Memory B cell (primary cell): ENCODE measurements around the gene THADA.

ENCODE experiments used
- ATAC-seq: fragments of 150-1000 bp; cut with Tn5 transposase; 2 replicates; pipeline ENCODE4 v1.10.0; 2021; ENCODE audit warnings: low read depth, mild to moderate bottlenecking, moderate library complexity
- DNase-seq, 2 donors: peaks; one replicate each; pipeline ENCODE4 v3.0.0; 2022; ENCODE audit warnings: low spot score in 2 of 2
- H3K27ac Mint-ChIP-seq: one replicate; pipeline ENCODE4 v1.8.0; 2022; ENCODE audit warnings: mild to moderate bottlenecking, moderate library complexity, mixed read lengths
- H3K27me3 Mint-ChIP-seq: one replicate; pipeline ENCODE4 v1.8.0; 2022; ENCODE audit warnings: mixed read lengths
- H3K36me3 Mint-ChIP-seq: one replicate; pipeline ENCODE4 v1.8.0; 2022; ENCODE audit warnings: mild to moderate bottlenecking, mixed read lengths
- H3K4me1 Mint-ChIP-seq: one replicate; pipeline ENCODE4 v1.8.0; 2022; ENCODE audit warnings: mixed read lengths
- H3K4me3 Mint-ChIP-seq: one replicate; pipeline ENCODE4 v1.8.0; 2022; ENCODE audit warnings: mild to moderate bottlenecking, moderate library complexity, mixed read lengths
- H3K9me3 Mint-ChIP-seq: one replicate; pipeline ENCODE4 v1.8.0; 2022; ENCODE audit warnings: mixed read lengths

THADA gene

DNA sequence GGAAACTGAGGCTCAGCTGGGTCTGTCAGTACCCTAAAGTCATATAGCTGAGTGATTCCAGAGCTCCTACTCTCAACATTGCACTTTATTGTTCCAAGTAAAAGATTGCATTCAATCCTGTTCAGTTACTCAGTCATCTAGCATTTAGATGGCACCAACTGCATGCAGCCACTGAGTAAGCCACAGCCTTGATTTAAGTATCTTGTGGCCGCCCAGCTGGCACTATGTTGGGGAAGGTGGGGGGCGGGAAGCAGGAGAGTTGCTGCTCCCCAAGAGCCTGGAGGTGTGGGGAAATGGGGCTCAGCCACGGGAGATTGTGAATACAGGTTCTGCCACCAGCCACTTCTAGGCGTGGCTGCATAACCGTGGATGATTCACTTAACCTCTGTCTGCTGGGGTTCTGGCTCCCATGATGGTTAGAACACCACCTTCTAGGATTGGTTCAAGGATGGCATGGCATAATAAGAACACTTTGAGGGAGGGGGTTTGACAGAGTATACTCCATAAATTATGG is 386.6 kb downstream of the THADA start:
- no peak overlapping the region for H3K27ac Mint-ChIP-seq

DNA sequence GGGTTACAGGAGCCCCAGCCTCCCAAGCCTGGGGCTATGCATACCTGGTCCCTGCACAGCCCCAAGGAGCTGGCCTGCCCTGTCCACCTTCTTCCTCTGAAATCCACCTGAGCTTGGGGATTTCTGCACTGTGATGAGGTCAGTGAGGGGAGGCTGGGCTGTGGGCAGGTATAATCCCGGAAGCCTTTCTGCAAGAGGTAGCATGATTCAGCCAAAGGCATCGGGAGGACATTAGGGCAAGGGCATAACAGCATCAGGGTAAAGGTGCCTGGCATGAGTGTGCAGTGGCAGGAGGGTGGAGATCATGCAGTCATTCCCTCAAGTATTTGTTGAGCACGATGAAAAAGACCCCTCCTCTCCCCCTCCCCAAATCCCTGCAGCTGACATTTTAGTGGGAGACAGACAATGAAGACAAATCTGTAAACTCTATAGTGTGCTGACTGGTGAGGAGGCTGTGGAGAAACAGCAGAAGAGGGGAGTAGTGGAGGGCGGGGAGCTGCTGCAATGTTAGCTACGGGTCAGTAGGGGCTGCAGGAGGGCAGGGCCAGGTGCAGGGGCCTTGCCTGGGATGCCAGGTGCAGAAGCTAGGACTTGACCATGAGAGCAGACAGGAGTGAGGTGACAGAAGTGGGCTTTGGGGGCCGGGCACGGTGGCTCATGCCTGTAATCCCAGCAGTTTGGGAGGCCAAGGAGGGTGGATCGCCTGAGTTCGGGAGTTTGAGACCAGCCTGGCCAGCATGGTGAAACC is 388.1 kb downstream of the THADA start:
- Mint-ChIP-seq H3K4me1 (peaks cover 19% of the 10 kb centered on the region), H3K9me3 (no peaks in the 10 kb centered on the region), H3K36me3 (no peaks in the 10 kb centered on the region), H3K4me3 (no peak overlapping the region), H3K27ac (no peak overlapping the region), H3K27me3 (no peaks in the 10 kb centered on the region)
- ATAC-seq = no peak
- no peak for DNase-seq

More for the DNA sequence above, 386.6 kb downstream of the THADA start:
- DNase-seq = no peak
- Mint-ChIP-seq H3K9me3 (no peaks in the 10 kb centered on the region), H3K4me3 (no peak overlapping the region), H3K4me1 (peaks cover 21% of the 10 kb centered on the region), H3K36me3 (peaks cover 3% of the 10 kb centered on the region), H3K27me3 (no peaks in the 10 kb centered on the region)
- ATAC-seq = no peak

DNA sequence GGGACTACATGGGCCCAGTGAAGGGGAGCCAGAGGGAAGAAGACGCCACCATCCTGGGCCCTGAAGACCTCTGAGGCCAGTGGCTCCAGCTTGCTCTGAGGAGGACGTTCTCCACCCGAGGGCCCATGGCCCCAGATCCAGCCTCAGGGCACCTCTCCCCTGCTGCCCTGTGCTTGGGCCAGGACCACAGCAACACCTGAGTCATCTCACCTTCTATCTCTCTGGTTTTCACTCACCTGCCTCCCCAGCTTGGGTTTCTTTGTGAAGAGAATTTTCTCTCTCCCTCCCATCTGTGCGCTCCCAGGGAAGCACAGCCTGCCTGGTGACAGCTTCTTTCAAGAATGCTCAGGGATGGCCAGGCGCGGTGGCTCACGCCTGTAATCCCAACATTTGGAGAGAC is 389.2 kb downstream of the THADA start:
- peaks cover 2% of the 10 kb centered on the region for H3K36me3 Mint-ChIP-seq
- H3K27ac Mint-ChIP-seq = no peak overlapping the region
- H3K4me1 Mint-ChIP-seq = peaks cover 18% of the 10 kb centered on the region
- DNase-seq (no peak), ATAC-seq (no peak)
- H3K9me3 Mint-ChIP-seq = no peaks in the 10 kb centered on the region
- H3K4me3 Mint-ChIP-seq = no peak overlapping the region
- H3K27me3 Mint-ChIP-seq = no peaks in the 10 kb centered on the region

DNA sequence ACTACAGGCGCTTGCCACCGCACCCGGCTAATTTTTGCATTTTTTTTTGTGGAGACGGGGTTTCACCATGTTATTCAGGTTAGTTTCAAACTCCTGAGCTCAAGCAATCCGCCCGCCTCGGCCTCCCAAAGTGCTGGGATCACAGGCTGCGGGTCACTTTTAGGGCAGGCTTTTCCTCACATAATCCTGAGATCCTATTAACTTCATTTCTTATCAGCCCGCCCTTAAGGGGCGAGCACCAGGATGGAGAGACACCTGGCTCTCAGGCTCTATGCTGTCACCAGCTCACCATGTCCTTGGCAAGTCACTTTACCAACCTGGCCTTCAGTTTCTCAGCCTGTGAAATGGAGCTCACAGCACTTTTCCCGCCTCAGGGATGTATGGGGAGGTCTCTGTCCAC is 392.5 kb downstream of the THADA start:
- H3K4me3 Mint-ChIP-seq = no peak overlapping the region
- ATAC-seq = no peak
- H3K27ac Mint-ChIP-seq = no peak overlapping the region
- H3K27me3 Mint-ChIP-seq = no peaks in the 10 kb centered on the region
- H3K4me1 Mint-ChIP-seq = peaks cover 15% of the 10 kb centered on the region
- H3K9me3 Mint-ChIP-seq = no peaks in the 10 kb centered on the region
- H3K36me3 Mint-ChIP-seq = peaks cover 2% of the 10 kb centered on the region
- no peak for DNase-seq

DNA sequence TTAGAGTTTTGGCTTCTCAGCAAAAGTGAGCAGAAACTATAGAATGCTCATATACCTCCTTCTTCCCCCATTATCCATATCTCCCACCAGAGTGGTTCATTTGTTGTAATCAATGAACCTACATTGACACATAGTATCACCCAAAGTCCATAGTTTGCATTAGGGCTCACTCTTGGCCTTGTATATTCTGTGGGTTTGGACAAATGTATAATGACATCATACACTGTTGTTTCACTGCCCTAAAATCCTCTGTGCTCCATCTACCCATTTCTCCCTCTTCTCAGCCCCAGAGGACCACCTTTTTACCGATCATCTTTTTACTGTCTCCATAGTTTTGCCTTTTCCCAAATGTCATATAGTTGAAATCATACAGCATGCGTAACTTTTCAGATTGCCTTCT is 393.5 kb downstream of the THADA start:
- Mint-ChIP-seq H3K9me3 (no peaks in the 10 kb centered on the region), H3K36me3 (peaks cover 2% of the 10 kb centered on the region), H3K27ac (no peak overlapping the region), H3K4me1 (peaks cover 13% of the 10 kb centered on the region), H3K27me3 (no peaks in the 10 kb centered on the region), H3K4me3 (no peak overlapping the region)
- DNase-seq (no peak), ATAC-seq (no peak)

DNA sequence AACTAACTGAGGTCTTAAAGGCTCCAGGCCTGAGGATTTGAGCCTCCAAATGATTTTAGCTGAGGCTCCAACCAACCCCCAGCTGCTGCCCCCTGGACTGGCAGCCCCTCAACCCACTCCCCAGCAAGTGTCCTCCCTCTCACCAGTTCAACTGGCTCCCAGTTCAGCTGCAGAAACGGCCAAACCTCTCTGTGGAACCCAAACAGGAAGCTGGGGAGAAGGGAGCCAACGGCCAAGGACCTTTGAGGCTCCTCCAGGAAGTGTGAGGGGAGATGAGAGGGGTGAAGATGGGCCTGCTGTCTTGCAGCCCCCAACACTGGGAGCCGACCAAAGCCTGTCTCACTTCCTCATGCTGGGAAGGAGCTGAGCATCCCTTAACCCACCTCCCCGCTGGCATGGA is 394.3 kb downstream of the THADA start:
- Mint-ChIP-seq H3K27me3 (no peaks in the 10 kb centered on the region), H3K9me3 (peaks cover under 1% of the 10 kb centered on the region), H3K4me3 (no peak overlapping the region), H3K36me3 (peaks cover 2% of the 10 kb centered on the region), H3K4me1 (peaks cover 19% of the 10 kb centered on the region), H3K27ac (no peak overlapping the region)
- ATAC-seq (no peak), DNase-seq (no peak)

DNA sequence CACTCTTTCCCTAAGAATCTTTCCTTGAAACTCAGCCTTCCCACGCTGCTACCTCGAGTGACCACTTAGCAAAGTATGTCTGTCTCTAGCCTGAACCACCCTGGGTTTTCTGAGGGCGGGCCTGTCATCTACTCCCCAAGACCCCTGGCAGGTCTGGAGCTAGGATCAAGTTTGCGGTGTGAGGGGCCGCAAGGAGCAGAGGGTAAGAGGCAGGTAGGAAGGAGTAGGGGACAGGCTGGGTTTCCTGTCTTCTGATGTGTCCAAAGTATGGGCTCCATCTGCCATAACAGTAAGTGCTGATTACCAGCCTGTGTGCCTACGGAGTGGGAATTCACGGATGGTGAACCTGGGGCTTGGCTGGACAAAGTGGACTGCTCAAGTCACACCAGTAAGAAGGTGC is 394.8 kb downstream of the THADA start:
- DNase-seq = no peak
- no peak overlapping the region for H3K27ac Mint-ChIP-seq

DNA sequence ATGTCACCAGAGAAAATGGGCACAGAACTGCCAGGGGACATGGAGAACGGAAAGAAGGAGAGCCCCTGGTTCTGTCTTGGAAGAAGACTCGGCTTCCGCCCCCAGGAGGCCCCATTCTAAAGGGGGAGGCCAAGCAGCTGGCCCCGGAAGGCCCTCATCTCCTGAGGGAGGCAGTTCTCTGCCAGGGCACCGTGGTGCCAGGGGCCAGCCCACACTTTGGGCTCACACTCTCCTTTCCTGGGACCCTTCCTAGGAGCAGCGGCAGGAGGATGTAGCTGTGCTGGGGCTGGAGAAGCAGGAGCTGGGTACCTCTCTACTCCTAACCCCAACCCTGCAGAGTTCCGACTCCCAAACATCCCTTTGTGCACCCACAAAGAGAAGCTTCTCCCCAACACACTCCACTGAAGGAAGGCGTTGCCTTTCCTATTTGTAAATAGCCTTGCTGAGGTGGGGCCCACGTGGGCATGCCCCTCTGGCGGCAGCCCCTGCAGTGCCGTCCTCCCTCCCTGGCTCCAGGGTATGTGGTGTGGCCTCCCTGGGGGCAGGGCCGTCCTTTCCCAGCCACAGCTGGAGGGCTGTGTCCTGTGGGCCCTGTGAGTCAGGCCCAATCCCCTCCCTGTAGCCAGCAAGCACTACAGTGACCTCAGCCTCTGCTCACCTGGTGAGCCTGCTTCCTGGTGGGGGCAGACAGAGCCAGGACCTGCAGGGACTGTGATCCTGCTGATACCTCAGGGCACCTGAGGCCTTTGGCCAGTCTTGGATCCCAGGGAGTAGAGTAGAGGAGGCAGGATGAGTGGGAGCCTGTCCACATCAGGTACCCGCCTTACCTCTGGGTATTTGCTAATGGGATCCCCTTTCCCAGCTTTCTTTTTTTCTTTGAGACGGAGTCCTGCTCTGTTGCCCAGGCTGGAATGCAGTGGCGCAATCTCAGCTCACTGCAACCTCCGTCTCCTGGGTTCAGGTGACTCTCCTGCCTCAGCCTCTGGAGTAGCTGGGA is 396.0 kb downstream of the THADA start:
- Mint-ChIP-seq H3K27ac (no peak overlapping the region), H3K9me3 (peaks cover 1% of the 10 kb centered on the region), H3K4me3 (no peak overlapping the region), H3K27me3 (no peaks in the 10 kb centered on the region), H3K4me1 (peaks cover 20% of the 10 kb centered on the region), H3K36me3 (peaks cover 2% of the 10 kb centered on the region)
- DNase-seq (no peak), ATAC-seq (no peak)

More for the DNA sequence above, 394.8 kb downstream of the THADA start:
- Mint-ChIP-seq H3K4me3 (no peak overlapping the region), H3K4me1 (peaks cover 21% of the 10 kb centered on the region), H3K27me3 (no peaks in the 10 kb centered on the region), H3K36me3 (peaks cover 2% of the 10 kb centered on the region), H3K9me3 (peaks cover 1% of the 10 kb centered on the region)
- no peak for ATAC-seq

DNA sequence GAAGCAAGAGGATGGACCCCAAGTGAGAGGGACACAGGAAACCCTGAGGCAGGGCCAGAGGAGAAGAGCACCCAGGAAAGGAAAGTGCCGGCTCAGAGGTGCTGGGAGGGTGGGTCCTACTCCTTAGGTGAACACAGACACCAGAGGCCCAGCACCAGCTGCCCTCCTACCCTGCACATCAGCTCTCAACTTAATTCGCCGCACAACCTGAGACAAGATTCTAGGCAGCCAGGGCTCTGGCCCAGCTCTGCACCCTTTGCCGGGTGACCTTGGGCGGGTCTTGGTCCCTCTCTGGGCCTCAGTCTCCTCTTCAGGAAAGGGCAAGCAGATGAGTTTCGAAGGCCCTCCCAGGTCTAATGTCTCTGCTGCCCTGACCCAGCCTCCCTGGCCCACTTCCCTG is 397.6 kb downstream of the THADA start:
- peaks cover 2% of the 10 kb centered on the region for H3K36me3 Mint-ChIP-seq
- no peak for DNase-seq
- ATAC-seq = no peak
- H3K27me3 Mint-ChIP-seq = no peaks in the 10 kb centered on the region
- peaks cover 32% of the 10 kb centered on the region for H3K4me1 Mint-ChIP-seq
- no peak overlapping the region for H3K4me3 Mint-ChIP-seq
- no peak overlapping the region for H3K27ac Mint-ChIP-seq
- peaks cover 1% of the 10 kb centered on the region for H3K9me3 Mint-ChIP-seq

DNA sequence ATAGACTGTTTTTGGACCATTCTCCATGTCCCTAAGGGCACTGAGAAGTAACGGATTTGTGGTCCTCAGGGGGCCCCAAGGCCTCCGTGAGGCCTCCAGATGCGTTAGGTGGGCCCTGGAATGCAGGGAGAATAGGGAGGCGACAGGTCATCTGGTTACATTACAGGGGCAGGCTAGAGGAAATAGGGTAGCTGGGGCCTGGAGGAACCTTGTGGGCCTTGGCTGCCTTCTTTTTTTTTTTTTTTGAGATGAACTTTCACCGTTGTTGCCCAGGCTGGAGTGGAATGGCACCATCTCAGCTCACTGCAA is 398.3 kb downstream of the THADA start:
- H3K4me3 Mint-ChIP-seq = no peak overlapping the region
- H3K27me3 Mint-ChIP-seq = no peaks in the 10 kb centered on the region
- no peak for ATAC-seq
- no peak for DNase-seq
- peaks cover 34% of the 10 kb centered on the region for H3K4me1 Mint-ChIP-seq
- peaks cover 2% of the 10 kb centered on the region for H3K36me3 Mint-ChIP-seq
- H3K27ac Mint-ChIP-seq = peak overlapping the region; percentile 92
- peaks cover 1% of the 10 kb centered on the region for H3K9me3 Mint-ChIP-seq

DNA sequence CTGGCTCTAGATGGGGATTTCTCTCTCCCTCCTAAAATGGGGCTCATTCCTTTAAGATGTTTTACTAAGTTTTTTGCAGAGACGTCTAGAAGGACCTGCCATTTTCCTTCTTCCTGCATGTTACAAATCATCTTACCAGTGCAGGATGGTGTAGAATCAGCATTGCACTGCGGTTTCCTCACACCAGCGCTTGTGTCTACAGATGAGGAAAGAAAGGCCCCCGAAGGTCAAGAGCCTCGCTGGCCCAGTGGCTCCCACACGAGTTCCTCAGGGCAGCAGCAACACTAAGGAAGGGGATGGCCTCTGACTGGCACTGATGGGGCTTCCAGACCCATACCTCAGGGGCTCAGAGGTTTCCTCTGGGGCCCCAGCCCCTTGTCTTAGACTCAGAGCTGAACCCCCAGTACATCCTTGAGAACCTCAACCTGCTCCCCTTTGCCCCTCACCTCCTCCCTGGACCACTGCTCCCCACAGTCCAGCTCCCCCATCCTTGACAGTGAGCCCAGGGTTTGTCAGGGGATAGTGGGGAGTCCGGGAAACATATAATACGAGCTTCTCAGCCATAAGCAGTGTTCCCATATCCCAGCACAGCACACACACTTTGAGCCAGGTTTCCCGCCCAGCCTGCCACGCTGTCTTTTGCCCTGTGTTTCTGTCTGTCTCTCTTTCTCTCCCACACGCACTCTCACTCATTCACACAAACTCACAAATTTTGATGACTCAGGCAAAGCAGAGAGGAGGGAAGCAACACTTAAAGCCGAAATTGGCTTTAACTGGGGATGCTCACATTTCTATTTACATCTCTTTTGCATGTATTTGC is 398.9 kb downstream of the THADA start:
- H3K27me3 Mint-ChIP-seq = no peaks in the 10 kb centered on the region
- H3K27ac Mint-ChIP-seq = peak overlapping the region; percentile 92
- peaks cover 30% of the 10 kb centered on the region for H3K4me1 Mint-ChIP-seq
- H3K4me3 Mint-ChIP-seq = peak overlapping the region; percentile 64
- no peaks in the 10 kb centered on the region for H3K36me3 Mint-ChIP-seq
- H3K9me3 Mint-ChIP-seq = peaks cover 1% of the 10 kb centered on the region
- ATAC-seq (no peak), DNase-seq (no peak)

DNA sequence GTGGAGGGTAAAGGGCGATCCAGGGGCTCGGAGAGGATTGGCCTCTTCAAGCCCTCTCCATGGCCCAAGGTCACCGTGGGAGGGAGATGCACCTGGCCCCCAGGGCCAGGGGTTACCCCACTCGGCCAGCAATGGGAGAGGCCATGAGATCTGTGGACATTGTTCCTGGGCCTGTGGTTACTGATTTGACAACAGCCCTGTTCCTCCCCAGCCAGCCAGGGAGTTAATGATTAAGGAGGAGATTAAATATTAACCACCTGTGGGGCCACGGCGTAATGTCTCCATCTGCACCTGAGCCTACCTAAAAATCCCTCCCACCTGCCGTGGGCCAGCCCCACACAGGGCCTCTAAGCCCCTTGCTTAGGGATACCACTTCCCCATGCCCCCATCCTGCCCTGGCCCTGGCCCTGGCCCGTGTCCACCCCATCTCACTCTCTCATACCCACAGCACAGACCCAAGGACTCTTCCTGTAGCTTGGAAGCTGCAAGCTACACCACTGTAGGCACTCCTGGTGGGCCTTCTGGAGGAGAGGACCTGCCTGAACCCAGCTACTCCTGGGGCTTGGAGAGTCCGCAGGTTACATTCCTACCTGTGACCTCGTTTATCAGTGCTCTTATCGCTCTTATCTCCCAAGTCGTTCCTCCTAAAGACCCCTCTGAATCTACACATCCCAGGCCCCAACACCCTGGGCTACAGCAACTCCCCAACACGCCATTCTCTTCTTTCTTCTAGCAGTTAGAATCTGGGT is 401.5 kb downstream of the THADA start:
- Mint-ChIP-seq H3K27me3 (no peaks in the 10 kb centered on the region), H3K27ac (peak overlapping the region; percentile 95), H3K36me3 (no peaks in the 10 kb centered on the region), H3K9me3 (peaks cover 1% of the 10 kb centered on the region), H3K4me1 (peaks cover 34% of the 10 kb centered on the region), H3K4me3 (peak overlapping the region; percentile 66)
- ATAC-seq (no peak), DNase-seq (no peak)

DNA sequence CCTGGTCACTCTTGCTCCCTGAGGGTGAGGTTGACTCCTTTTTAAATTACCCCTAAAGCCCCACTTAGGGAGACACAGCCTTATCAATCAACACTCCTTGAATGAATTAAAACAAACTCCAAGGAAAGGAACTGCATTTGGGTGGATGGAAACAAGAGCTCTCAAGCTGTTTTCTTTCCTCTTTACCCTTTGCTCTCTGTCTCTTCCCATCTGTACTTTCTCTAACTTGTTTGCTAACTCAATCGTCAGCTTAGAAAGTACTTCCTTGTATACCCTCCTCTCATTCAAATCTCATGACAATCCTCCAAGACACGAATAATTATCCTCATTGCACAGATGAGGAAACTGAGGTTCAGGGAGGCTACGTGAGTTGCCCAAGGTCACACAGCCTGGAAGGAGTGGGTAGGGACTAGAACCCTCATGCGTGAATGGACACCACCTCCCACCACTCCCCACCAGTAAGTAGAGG is 402.2 kb downstream of the THADA start:
- H3K27me3 Mint-ChIP-seq = no peaks in the 10 kb centered on the region
- DNase-seq (no peak), ATAC-seq (no peak)
- H3K27ac Mint-ChIP-seq = peak overlapping the region; percentile 95
- peaks cover 37% of the 10 kb centered on the region for H3K4me1 Mint-ChIP-seq
- peaks cover 1% of the 10 kb centered on the region for H3K9me3 Mint-ChIP-seq
- no peak overlapping the region for H3K4me3 Mint-ChIP-seq
- H3K36me3 Mint-ChIP-seq = no peaks in the 10 kb centered on the region
